Jurkat, Clone E6-1 (cell line): ENCODE measurements around the gene EMSY. TPM values are rescaled to one million over a fixed set of nuclear protein-coding genes. Genes with fewer than 3 reads are reported as not detected.
"Not testable (repeated sequence)": the region's sequence is repeated elsewhere in the genome, so short reads cannot be mapped to it uniquely, and the experiment has no call there.

ENCODE experiments used
- DNase-seq: peaks from one replicate; pipeline ENCODE4 v3.0.0-alpha.2; 2011; ENCODE audit warnings: low read depth, low spot score
- H3K4me3 ChIP-seq: 2 replicates; pipeline ENCODE4 v1.5.1; 2011; ENCODE audit warnings: mild to moderate bottlenecking, low read length, control low read depth, moderate library complexity
- polyA plus RNA-seq: library from polyadenylated mRNA; unstranded; fragments of >200 nt; gene quantifications from one replicate; pipeline ENCODE4 v1.2.1, GENCODE V29; 2012; ENCODE audit warnings: missing spikeins; ENCODE audit not compliant: insufficient read length, insufficient read depth

The EMSY gene
- polyA plus RNA-seq, result 22.6 TPM

DNA sequence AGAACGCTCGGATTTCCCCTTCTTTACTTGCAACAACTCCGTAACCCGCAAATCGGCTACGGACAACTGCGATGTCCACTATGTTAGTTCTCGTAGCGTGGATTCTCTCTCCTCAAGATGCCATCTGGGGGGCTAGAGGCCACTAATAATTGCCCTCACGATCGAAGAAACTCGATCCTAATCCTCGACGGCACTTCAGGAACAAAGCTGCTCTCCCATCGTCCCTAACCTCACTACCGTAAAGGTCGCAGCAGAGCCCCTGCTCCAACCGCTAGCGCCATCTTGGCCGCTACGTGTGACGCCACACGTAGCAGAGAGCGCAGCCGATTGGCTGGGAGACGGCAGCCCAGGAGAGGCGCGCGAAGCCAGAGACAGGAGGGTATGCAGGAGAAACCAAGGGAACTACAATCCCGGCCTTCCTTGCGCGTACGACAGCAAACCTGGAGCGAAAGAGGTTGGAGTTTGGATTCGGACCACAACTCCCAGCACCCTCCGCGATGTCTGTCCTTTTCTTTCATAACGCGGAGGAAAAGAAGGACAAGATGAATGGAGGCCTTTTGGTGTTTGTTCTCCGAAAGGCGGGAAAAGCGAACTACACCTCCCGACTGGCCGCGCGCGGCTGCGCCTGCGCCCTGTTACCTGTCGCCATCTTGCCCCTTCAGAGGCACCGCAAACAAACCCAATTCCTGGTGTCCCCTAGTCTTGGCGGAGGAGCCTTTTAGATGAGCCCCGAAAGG lies at the start of gene EMSY:
Gene EMSY (plus strand): TSS at position 635 of the 737 bp plus-strand sequence. CDS start 1,921 bp downstream, outside the sequence.
- peak within 1 kb of the TSS; percentile 96 for H3K4me3 ChIP-seq
- DNase-seq, result peak; percentile 99

DNA sequence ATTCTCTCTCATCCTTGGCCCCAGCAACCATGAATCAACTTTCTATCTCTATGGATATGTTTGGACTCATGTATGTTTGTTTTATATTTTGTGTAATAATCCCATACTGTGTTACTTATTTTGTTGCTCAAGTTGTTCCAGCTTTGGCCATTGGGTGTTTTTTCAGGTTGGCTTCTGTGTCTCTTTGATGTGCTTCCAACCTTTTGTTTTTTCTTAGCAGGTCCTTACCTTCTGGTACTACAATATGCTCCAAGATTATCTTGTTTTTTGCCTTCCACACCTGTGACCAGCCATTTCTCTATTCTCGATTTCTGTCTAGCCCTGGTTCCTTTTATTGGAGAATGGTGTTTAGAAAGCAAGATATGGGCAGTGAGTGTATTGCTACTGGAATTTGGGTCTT lies 49.5 kb upstream of the EMSY start:
- no peak overlapping the region for H3K4me3 ChIP-seq
- no peak for DNase-seq

GRCh38 chr11:76397383-76397782 lies 47.4 kb upstream of the EMSY start:
- H3K4me3 ChIP-seq, result no peak overlapping the region
- DNase-seq, result no peak

DNA sequence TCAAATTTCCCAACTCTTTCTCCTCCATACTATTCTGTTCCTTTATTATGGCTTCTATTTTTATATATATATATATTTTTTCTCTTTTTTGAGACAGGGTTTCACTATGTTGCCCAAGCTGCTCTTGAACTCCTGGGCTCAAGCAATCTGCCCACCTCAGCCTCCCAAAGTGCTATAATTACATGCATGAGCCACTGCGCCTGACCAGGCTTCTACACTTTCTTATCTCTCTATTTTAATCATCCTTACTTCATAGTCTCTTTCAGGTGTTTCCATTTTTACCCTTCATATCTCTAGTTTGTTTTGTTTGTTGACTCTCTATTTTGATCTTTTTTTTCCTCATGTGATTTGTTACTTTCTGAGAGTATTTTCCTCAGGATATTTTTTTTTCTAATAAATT lies 43.9 kb upstream of the EMSY start:
- no peak for DNase-seq
- H3K4me3 ChIP-seq, result no peak overlapping the region

DNA sequence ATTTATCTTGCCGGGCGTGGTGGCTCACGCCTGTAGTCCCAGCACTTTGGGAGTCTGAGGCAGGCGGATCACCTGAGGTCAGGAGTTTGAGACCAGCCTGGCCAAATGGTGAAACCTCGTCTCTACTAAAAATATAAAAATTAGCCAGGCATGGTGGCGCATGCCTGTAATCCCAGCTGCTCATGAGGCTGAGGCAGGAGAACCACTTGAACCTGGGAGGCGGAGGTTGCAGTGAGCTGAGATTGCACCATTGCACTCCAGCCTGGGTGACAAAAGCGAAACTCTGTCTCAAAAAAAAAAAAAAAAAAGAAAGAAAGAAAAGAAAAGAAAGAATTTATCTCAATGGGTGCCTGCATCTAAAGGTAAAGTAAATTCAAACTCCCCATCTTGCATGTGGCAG lies 43.3 kb upstream of the EMSY start:
- H3K4me3 ChIP-seq, DNase-seq: not testable (repeated sequence)

- no peak overlapping the region for H3K4me3 ChIP-seq
- no peak for DNase-seq
Measured at GRCh38 chr11:76406359-76406758, 38.5 kb upstream of the EMSY start.

- peak; percentile 28 for DNase-seq
- H3K4me3 ChIP-seq, result no peak overlapping the region
Measured at GRCh38 chr11:76408171-76408965, 36.5 kb upstream of the EMSY start.

- no peak overlapping the region for H3K4me3 ChIP-seq
- DNase-seq, result no peak
Measured at GRCh38 chr11:76410851-76411357, 33.9 kb upstream of the EMSY start.

GRCh38 chr11:76415073-76415472 lies 29.7 kb upstream of the EMSY start:
- no peak for DNase-seq
- H3K4me3 ChIP-seq, result no peak overlapping the region

- no peak overlapping the region for H3K4me3 ChIP-seq
- peak; percentile 16 for DNase-seq
Measured at GRCh38 chr11:76419896-76420295, 24.9 kb upstream of the EMSY start.

- no peak for DNase-seq
- no peak overlapping the region for H3K4me3 ChIP-seq
Measured at GRCh38 chr11:76424379-76424778, 20.4 kb upstream of the EMSY start.

DNA sequence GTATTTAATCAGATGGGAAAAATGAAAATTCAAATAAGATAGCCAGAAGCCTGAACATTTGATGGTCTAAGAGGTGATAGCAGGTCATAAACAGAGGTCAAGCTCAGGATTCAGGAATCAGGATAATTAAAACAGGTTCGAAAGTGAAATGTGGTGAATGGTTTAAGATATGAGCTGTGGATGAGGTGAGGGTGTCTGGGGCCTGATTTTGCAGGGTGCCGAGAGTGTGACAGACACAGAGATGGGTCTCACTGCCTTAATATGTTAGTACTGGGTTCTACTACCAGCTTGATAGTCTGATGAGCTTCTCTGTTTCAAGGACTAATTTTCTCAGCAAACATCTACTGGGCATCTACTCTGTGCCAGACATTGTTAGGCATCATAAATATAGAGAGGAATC lies 19.9 kb upstream of the EMSY start:
- DNase-seq, result no peak
- H3K4me3 ChIP-seq, result no peak overlapping the region

GRCh38 chr11:76426660-76427059 lies 18.2 kb upstream of the EMSY start:
- no peak for DNase-seq
- H3K4me3 ChIP-seq, result no peak overlapping the region

- H3K4me3 ChIP-seq, result no peak overlapping the region
- no peak for DNase-seq
Measured at GRCh38 chr11:76436020-76436419, 8.8 kb upstream of the EMSY start.

DNA sequence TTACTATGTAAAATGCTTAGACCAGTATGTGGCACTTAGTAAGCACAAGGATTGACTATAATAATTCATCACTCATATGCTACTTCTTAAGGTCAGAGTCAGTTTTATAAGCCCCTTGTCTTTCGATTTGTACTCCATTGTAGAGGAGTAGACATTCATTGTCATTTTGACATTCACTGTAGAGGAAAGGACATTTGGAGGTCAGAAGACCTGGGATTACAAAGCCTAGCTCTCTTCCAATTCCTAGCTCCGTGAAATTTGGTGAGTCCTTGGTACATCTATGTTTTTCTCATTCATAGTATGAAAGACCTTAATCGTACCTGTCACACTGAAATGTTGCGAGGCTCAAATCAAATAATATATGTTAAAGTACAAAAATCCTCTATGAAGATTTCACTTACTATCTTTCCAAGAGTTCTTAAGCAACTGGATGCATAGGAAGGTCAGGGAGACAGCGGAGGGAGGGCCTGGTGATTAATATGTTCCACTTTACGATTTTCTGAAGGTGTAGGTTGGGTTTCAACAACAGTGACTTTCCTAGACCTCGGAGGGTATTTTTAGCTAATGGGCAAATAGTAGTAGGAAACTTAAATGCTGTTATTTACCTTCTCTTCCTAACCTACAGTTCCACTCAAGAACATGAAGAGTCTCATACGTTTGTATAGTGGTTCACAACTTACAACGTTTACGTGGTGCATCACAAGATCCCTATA lies 1.4 kb upstream of the EMSY start:
- peak overlapping the region; percentile 96 for H3K4me3 ChIP-seq
- no peak for DNase-seq

DNA sequence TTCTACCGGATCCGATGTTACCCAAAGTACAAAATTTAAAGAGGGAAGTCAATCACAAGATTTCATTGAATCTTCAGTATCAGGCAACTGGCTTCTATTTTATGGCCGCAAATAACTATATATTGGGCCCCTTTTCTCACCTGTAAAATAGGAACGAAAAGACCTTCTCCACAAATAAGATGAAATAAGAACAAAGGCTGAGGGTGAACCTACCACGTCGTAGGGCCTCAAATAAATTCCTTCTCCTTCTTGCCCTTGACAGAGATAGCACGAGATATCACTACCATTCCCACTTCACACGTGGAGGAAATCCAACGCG lies 794 bp upstream of the EMSY start:
- no peak for DNase-seq
- peak overlapping the region; percentile 96 for H3K4me3 ChIP-seq

GRCh38 chr11:76445121-76446084 lies 585 bp downstream of the EMSY start:
- peak; percentile 46 for DNase-seq
- peak overlapping the region; percentile 96 for H3K4me3 ChIP-seq

DNA sequence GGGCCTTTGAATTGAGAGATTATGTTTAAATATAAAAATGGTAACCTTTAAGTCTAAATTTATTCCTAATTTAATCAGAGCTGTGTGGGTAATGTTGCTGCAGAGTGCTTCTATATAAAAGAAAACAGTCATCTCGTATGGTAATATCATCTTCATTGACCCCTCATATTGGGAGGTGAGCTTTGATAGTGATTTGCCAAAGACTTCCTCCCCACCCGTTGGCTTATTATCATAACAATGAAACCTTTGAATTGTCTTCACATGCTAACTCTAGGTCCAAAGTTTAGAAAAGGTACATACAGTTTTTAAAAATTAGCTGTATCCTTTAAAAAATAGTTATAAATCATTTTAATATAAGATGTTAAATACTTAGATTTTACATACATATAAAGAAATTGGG lies 3.7 kb downstream of the EMSY start:
- no peak overlapping the region for H3K4me3 ChIP-seq

DNA sequence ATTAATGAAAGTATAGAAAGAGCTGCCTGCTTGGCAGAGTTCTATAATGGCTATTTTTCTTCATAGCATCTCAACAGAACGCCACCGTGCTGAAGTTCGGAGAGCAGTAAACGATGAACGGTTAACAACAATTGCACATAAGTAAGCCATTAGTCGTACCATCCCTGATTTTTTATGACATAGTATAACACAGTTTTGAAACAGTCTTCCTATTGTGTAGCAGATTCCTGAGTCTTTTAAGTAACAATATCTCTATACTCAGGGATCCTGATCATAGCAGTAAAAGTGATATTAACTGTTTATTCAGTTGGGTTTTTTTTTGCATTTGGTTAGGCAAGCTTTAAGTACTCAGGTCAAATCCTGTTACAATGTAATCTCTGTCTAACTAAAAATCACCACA lies 8.4 kb downstream of the EMSY start:
- DNase-seq, result no peak
- H3K4me3 ChIP-seq, result no peak overlapping the region

More for the DNA sequence above, 3.7 kb downstream of the EMSY start:
- no peak for DNase-seq
